ENCODE results near the gene FGFBP3. TPM values are rescaled to one million over a fixed set of nuclear protein-coding genes. Genes with fewer than 3 reads are reported as not detected.

FGFBP3 gene
- total RNA-seq, 1 experiment from 2014 or later = 68.2 TPM

- TF ChIP-seq, protein P1, sequence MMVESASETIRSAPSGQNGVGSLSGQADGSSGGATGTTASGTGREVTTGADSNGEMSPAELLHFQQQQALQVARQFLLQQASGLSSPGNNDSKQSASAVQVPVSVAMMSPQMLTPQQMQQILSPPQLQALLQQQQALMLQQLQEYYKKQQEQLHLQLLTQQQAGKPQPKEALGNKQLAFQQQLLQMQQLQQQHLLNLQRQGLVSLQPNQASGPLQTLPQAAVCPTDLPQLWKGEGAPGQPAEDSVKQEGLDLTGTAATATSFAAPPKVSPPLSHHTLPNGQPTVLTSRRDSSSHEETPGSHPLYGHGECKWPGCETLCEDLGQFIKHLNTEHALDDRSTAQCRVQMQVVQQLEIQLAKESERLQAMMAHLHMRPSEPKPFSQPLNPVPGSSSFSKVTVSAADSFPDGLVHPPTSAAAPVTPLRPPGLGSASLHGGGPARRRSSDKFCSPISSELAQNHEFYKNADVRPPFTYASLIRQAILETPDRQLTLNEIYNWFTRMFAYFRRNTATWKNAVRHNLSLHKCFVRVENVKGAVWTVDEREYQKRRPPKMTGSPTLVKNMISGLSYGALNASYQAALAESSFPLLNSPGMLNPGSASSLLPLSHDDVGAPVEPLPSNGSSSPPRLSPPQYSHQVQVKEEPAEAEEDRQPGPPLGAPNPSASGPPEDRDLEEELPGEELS (CRISPR knock-in tag; IDR thresholded peaks at IDR 0.05) = no peak
Measured at GRCh38 chr10:91931526-91932190, 22.4 kb upstream of the FGFBP3 start (continued).

GRCh38 chr10:91930939-91931338, 21.7 kb upstream of the FGFBP3 start:
- Mint-ChIP-seq H3K27me3 (ENCODE audit: low read depth) (no peaks in the 10 kb centered on the region), H3K9me3 (no peaks in the 10 kb centered on the region), H3K4me1 (peaks cover 3% of the 10 kb centered on the region), H3K27ac (no peak overlapping the region), H3K36me3 (peaks cover 21% of the 10 kb centered on the region), H3K4me3 (no peak overlapping the region)
- POLR2A ChIA-PET = no interaction called here
- CTCF ChIA-PET = no interaction called here
- DNase-seq (ENCODE audit: low spot score) = no peak
- no peak for TF ChIP-seq CREM (CRISPR knock-in tag; IDR thresholded peaks at IDR 0.05)
- TF ChIP-seq NR3C1 (CRISPR knock-in tag; conservative IDR thresholded peaks at IDR 0.05; ENCODE audit: low read depth) = no peak
- TF ChIP-seq GTF2I (CRISPR knock-in tag; conservative IDR thresholded peaks at IDR 0.05) = no peak
- TF ChIP-seq RORB (CRISPR knock-in tag; IDR thresholded peaks at IDR 0.05) = no peak
- no peak for TF ChIP-seq HMGA2 (CRISPR knock-in tag; IDR thresholded peaks at IDR 0.05)
- TF ChIP-seq, protein P2, sequence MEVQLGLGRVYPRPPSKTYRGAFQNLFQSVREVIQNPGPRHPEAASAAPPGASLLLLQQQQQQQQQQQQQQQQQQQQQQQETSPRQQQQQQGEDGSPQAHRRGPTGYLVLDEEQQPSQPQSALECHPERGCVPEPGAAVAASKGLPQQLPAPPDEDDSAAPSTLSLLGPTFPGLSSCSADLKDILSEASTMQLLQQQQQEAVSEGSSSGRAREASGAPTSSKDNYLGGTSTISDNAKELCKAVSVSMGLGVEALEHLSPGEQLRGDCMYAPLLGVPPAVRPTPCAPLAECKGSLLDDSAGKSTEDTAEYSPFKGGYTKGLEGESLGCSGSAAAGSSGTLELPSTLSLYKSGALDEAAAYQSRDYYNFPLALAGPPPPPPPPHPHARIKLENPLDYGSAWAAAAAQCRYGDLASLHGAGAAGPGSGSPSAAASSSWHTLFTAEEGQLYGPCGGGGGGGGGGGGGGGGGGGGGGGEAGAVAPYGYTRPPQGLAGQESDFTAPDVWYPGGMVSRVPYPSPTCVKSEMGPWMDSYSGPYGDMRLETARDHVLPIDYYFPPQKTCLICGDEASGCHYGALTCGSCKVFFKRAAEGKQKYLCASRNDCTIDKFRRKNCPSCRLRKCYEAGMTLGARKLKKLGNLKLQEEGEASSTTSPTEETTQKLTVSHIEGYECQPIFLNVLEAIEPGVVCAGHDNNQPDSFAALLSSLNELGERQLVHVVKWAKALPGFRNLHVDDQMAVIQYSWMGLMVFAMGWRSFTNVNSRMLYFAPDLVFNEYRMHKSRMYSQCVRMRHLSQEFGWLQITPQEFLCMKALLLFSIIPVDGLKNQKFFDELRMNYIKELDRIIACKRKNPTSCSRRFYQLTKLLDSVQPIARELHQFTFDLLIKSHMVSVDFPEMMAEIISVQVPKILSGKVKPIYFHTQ (CRISPR knock-in tag; IDR thresholded peaks at IDR 0.05) = no peak
- no peak for TF ChIP-seq ATF1 (CRISPR knock-in tag; IDR thresholded peaks at IDR 0.05)
- no peak for TF ChIP-seq ATF6 (CRISPR knock-in tag; IDR thresholded peaks at IDR 0.05)
- TF ChIP-seq ZBTB21 (CRISPR knock-in tag; IDR thresholded peaks at IDR 0.05; ENCODE audit: borderline replicate concordance) = no peak
- TF ChIP-seq MAX (CRISPR knock-in tag; IDR thresholded peaks at IDR 0.05) = no peak
- no peak for TF ChIP-seq NFYB (CRISPR knock-in tag; conservative IDR thresholded peaks at IDR 0.05; ENCODE audit: low read depth)
- no peak for ATAC-seq

GRCh38 chr10:91925022-91925320, 15.7 kb upstream of the FGFBP3 start:
- POLR2A ChIA-PET = no interaction called here
- TF ChIP-seq ZNF232 (CRISPR knock-in tag; IDR thresholded peaks at IDR 0.05) (no peak), ZBTB21 (CRISPR knock-in tag; IDR thresholded peaks at IDR 0.05; ENCODE audit: borderline replicate concordance) (no peak), ZNF671 (CRISPR knock-in tag; IDR thresholded peaks at IDR 0.05) (no peak), HMGA2 (CRISPR knock-in tag; IDR thresholded peaks at IDR 0.05) (no peak), ZNF396 (CRISPR knock-in tag; IDR thresholded peaks at IDR 0.05; ENCODE audit: borderline replicate concordance) (no peak), NR1H2 (CRISPR knock-in tag; IDR thresholded peaks at IDR 0.05) (no peak), SOX15 (CRISPR knock-in tag; IDR thresholded peaks at IDR 0.05) (no peak)
- TF ChIP-seq, protein P3, sequence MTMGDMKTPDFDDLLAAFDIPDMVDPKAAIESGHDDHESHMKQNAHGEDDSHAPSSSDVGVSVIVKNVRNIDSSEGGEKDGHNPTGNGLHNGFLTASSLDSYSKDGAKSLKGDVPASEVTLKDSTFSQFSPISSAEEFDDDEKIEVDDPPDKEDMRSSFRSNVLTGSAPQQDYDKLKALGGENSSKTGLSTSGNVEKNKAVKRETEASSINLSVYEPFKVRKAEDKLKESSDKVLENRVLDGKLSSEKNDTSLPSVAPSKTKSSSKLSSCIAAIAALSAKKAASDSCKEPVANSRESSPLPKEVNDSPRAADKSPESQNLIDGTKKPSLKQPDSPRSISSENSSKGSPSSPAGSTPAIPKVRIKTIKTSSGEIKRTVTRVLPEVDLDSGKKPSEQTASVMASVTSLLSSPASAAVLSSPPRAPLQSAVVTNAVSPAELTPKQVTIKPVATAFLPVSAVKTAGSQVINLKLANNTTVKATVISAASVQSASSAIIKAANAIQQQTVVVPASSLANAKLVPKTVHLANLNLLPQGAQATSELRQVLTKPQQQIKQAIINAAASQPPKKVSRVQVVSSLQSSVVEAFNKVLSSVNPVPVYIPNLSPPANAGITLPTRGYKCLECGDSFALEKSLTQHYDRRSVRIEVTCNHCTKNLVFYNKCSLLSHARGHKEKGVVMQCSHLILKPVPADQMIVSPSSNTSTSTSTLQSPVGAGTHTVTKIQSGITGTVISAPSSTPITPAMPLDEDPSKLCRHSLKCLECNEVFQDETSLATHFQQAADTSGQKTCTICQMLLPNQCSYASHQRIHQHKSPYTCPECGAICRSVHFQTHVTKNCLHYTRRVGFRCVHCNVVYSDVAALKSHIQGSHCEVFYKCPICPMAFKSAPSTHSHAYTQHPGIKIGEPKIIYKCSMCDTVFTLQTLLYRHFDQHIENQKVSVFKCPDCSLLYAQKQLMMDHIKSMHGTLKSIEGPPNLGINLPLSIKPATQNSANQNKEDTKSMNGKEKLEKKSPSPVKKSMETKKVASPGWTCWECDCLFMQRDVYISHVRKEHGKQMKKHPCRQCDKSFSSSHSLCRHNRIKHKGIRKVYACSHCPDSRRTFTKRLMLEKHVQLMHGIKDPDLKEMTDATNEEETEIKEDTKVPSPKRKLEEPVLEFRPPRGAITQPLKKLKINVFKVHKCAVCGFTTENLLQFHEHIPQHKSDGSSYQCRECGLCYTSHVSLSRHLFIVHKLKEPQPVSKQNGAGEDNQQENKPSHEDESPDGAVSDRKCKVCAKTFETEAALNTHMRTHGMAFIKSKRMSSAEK (CRISPR knock-in tag; IDR thresholded peaks at IDR 0.05; ENCODE audit: borderline replicate concordance) = no peak
- TF ChIP-seq, protein P4, sequence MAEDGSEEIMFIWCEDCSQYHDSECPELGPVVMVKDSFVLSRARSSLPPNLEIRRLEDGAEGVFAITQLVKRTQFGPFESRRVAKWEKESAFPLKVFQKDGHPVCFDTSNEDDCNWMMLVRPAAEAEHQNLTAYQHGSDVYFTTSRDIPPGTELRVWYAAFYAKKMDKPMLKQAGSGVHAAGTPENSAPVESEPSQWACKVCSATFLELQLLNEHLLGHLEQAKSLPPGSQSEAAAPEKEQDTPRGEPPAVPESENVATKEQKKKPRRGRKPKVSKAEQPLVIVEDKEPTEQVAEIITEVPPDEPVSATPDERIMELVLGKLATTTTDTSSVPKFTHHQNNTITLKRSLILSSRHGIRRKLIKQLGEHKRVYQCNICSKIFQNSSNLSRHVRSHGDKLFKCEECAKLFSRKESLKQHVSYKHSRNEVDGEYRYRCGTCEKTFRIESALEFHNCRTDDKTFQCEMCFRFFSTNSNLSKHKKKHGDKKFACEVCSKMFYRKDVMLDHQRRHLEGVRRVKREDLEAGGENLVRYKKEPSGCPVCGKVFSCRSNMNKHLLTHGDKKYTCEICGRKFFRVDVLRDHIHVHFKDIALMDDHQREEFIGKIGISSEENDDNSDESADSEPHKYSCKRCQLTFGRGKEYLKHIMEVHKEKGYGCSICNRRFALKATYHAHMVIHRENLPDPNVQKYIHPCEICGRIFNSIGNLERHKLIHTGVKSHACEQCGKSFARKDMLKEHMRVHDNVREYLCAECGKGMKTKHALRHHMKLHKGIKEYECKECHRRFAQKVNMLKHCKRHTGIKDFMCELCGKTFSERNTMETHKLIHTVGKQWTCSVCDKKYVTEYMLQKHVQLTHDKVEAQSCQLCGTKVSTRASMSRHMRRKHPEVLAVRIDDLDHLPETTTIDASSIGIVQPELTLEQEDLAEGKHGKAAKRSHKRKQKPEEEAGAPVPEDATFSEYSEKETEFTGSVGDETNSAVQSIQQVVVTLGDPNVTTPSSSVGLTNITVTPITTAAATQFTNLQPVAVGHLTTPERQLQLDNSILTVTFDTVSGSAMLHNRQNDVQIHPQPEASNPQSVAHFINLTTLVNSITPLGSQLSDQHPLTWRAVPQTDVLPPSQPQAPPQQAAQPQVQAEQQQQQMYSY (CRISPR knock-in tag; IDR thresholded peaks at IDR 0.05) = no peak

More at GRCh38 chr10:91925022-91925320, 15.7 kb upstream of the FGFBP3 start:
- Mint-ChIP-seq H3K27ac (no peak overlapping the region), H3K4me1 (peaks cover 27% of the 10 kb centered on the region), H3K36me3 (peaks cover 10% of the 10 kb centered on the region), H3K4me3 (peak overlapping the region; percentile 90), H3K27me3 (ENCODE audit: low read depth) (peaks cover 5% of the 10 kb centered on the region; the same call in 1 of the 2 replicates), H3K9me3 (no peaks in the 10 kb centered on the region)
- no peak for DNase-seq (ENCODE audit: low spot score)
- CTCF ChIA-PET = interaction anchor here (0.6 kb wide), 1 partner anchor 638 kb away, joined by 3 read pairs; no protein-coding TSS in a partner anchor
- ATAC-seq = no peak
